A549 treated with DMSO at 1 μM for 4 hours (cell line): ENCODE results near the gene GOLGA8A. TPM values are rescaled to one million over a fixed set of nuclear protein-coding genes. Genes with fewer than 3 reads are reported as not detected.

Experiments
- total RNA-seq: library from RNA; stranded (reverse); fragments of 200-300 nt; extraction: Qiagen RNA extraction; gene quantifications from 5 replicates; pipeline ENCODE4 v1.2.3, GENCODE V29; 2022; ENCODE audit warnings: low read depth

The GOLGA8A gene, protein sequence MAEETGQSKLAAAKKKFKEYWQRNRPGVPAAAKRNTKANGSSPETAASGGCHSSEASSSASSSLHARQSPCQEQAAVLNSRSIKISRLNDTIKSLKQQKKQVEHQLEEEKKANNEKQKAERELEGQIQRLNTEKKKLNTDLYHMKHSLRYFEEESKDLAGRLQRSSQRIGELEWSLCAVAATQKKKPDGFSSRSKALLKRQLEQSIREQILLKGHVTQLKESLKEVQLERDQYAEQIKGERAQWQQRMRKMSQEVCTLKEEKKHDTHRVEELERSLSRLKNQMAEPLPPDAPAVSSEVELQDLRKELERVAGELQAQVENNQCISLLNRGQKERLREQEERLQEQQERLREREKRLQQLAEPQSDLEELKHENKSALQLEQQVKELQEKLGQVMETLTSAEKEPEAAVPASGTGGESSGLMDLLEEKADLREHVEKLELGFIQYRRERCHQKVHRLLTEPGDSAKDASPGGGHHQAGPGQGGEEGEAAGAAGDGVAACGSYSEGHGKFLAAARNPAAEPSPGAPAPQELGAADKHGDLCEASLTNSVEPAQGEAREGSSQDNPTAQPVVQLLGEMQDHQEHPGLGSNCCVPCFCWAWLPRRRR
- 4.6 to 10.7 TPM (median 9.3 TPM) in 5 replicates for total RNA-seq

DNA sequence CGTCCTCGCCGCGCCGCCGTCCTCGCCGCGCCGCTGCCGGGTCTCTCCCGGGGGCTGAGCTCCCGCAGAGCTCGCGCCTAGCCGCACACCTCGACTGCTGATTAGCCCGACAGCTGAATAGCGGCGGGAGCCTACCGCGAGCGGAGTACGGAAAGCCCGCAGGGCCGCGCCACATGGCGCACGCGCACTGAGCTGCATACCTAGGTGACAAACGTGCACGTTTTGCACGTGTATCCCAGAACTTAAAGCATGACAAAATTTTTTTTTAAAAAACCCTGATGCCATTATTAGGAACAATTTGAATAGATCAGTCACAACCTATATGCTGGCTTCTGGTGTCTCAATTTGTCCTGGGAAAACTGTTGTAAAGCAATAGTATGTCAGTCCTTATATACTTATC, at the start of gene GOLGA8A:
Gene GOLGA8A (minus strand): TSS at position 122 of the 400 bp plus-strand sequence. CDS start 48,117 bp downstream, outside the sequence.

Other genes starting within 250 kb of the GOLGA8A start
- gene KATNBL1, start 227.7 kb downstream of the GOLGA8A start, total RNA-seq: 30.5 to 41.9 TPM (median 33.8 TPM) in 5 replicates
- 193 to 224 TPM (median 204 TPM) in 5 replicates for gene EMC4, start 212.8 kb downstream of the GOLGA8A start, total RNA-seq
- gene SLC12A6, start 100.0 kb downstream of the GOLGA8A start, total RNA-seq: 5.8 to 9.7 TPM (median 8.1 TPM) in 5 replicates
- 543 to 591 TPM (median 551 TPM) in 5 replicates for gene NOP10, start 94.7 kb downstream of the GOLGA8A start, total RNA-seq
- not detected in 5 replicates for gene NUTM1, start 94.5 kb downstream of the GOLGA8A start, total RNA-seq
- 52.7 to 67.3 TPM (median 58.4 TPM) in 5 replicates for gene LPCAT4, start 70.6 kb downstream of the GOLGA8A start, total RNA-seq
- gene GOLGA8B, start 145.8 kb upstream of the GOLGA8A start, total RNA-seq: 11.6 to 19.0 TPM (median 17.2 TPM) in 5 replicates